HK-2 (cell line): ENCODE results near the gene ZBTB45.
"Not testable (repeated sequence)": the region's sequence is repeated elsewhere in the genome, so short reads cannot be mapped to it uniquely, and the experiment has no call there.

Source experiments
- DNase-seq: peaks from one replicate; pipeline ENCODE4 v3.0.0-alpha.2; 2018; ENCODE audit not compliant: unreplicated experiment

Gene ZBTB45

GRCh38 chr19:58554494-58555368, 35.1 kb upstream of the ZBTB45 start, which contains the start of gene CHMP2A:
TSS of gene CHMP2A (minus strand) at chr19:58555105. CDS start at chr19:58554212, 893 bp downstream.
- DNase-seq, result peak; percentile 99

DNA sequence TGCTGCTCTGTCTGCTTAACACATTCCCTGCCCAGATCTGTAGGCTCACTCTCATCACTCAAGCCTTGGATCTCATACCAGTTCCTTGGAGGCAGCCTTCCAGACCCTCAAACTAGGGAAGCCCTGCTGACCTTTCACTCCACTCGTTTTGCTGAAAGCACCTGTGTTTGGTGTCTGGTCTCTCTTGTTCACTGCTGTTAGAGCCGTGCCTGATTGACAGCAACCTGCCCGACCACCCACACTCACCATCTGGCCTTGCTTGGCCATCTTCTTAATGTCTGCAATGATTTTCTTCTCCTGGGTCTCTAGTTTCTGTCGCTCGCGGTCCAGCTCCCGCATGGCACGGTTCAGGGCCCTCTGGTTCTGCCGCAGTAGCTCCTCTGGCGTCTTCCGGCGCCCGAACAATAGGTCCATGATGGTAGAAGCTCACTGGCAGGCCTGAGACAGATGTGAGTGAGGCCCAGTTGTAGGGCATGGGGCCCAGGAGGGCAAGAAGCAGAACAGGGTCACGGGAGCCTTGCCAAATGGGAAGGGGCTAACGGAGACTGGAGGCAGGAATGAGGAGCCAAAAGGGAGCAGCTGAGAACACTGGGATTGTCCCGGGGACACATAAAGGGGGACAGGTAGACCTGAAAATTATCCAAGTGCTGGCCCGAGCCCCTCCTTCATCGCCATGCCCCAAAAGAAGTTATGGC, 34.3 kb upstream of the ZBTB45 start:
- DNase-seq, result no peak

- no peak for DNase-seq
Measured at GRCh38 chr19:58552655-58553054, 33.0 kb upstream of the ZBTB45 start.

DNA sequence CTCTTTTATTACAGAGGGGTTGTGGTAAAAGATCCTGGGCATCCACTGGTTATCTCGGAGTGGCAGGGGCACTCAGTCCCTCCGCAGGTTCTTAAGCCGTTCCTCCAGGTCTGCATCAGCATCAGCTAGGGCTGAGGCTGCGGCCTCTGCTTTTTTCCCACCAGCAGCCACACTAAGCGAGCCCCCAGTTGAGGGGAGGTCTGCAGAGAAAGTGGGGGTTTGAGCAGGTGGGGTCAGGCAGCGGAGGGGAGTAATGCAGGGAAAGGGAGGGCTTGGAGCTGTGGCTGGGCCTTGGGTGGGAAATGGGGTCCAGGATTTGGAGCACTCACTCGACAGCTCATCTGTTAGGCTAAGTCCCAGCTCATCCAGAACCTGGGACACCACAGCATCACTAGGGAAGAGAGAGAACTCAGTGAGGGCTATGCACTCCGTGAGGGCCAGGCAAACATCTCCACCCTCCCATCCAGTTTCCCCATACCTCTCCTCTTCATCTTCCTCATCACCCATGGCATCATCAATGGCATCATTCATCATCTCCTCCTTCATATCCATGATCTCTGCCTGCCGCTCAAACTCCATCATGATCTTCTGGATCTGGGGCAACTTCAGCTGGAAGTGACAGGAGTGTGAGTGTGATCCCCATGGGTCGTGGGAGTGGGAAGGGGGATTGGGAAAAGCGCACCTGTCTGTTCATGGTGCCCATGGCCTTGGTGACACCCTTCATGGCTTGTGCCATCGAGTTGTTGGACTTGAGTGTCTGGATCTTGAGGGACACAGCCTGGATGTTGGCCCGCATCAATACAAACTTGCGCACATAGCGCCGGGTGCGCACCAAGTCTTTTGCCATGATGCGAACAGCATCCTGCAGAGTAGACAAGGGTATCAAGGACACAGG, 32.2 kb upstream of the ZBTB45 start:
- DNase-seq, result no peak

GRCh38 chr19:58551123-58551497, 31.5 kb upstream of the ZBTB45 start:
- DNase-seq, result no peak

GRCh38 chr19:58550362-58551122, 30.9 kb upstream of the ZBTB45 start:
- no peak for DNase-seq

DNA sequence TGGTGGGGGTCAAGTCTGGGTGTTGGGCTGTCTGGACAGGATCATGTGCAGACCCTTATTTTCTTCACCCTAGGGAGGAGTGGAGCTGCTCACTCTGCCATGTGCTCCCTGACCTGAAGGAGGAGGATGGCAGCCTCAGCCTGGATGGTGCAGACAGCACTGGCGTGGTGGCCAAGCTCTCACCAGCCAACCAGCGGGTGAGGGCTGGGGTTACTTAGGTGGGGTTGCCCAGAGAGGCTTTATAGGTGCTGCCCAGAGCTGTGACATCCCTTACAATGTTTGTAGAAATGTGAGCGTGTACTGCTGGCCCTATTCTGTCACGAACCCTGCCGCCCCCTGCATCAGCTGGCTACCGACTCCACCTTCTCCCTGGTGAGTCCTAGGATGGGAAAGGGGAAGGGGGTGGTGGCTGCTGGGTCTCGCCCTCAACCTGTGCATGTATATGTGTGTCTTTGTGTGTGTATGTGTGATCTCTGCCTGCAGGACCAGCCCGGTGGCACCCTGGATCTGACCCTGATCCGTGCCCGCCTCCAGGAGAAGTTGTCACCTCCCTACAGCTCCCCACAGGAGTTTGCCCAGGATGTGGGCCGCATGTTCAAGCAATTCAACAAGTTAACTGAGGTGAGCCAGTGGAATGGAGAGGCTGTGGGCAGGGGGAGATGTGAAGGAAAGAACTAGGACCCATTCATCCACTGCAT, 30.2 kb upstream of the ZBTB45 start:
- no peak for DNase-seq

GRCh38 chr19:58548859-58549663, 29.5 kb upstream of the ZBTB45 start:
- DNase-seq, result no peak

GRCh38 chr19:58547323-58548312, 28.0 kb upstream of the ZBTB45 start:
- no peak for DNase-seq

- no peak for DNase-seq
Measured at GRCh38 chr19:58546019-58546530, 26.5 kb upstream of the ZBTB45 start.

DNA sequence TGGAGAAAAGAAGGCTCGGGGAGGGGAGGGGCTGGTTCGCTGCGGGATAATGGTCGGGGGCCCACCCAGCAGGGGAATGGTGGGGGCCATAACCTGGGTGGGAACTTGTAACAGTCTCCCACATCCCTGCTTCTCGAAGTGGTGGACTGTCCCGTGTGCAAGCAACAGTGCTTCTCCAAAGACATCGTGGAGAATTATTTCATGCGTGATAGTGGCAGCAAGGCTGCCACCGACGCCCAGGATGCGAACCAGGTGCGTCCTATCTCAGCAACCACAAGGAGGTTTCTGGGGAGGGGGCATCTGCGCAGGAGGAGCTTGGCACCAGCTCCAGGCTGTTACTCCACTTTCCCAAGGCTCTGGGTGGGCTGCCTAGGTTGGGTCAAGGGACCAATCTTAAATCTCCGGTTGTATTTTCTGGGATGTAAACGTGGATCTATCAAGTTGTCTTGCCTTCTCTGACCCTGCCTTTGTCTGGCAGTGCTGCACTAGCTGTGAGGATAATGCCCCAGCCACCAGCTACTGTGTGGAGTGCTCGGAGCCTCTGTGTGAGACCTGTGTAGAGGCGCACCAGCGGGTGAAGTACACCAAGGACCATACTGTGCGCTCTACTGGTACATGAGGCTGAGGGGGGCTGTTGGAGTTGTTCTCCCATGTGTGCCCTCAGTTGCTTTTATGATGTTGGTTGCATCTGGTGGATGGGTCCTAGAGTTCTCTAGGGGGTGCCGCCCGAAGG, 25.8 kb upstream of the ZBTB45 start:
- no peak for DNase-seq

- DNase-seq, result no peak
Measured at GRCh38 chr19:58544591-58545285, 25.1 kb upstream of the ZBTB45 start.

- DNase-seq, result peak; percentile 100
Measured at GRCh38 chr19:58543826-58544590, 24.4 kb upstream of the ZBTB45 start, which contains the start of gene TRIM28. TSS of gene TRIM28 (plus strand) at chr19:58544064. CDS start at chr19:58544758, 694 bp downstream.

DNA sequence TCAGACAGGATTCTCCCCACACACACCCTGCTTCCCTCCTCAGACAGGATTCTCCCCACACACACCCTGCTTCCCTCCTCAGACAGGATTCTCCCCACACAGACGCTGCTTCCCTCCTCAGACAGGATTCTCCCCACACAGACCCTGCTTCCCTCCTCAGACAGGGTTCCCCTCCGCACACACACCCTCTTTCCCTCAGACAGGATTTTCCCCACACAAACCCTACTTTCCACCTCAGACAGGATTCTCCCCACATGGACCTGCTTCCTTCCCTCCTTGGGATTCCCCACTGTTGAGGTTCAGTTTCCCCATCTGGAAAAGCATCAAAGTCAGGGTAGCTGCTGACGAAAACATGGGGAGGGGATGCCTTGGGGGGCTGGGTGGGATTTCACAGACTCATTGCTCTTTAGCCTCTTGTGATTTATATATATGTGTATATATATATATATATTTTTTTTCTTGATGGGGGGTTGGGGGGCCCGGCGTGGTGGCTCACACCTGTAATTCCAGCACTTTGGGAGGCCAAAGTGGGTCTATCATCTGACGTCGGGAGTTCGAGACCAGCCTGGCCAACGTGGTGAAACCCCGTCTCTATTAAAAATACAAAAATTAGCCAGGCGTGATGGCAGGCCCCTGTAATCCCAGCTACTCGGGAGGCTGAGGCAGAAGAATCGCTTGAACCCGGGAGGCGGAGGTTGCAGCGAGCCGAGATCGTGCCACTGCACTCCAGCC, 23.2 kb upstream of the ZBTB45 start:
- DNase-seq, result not testable (repeated sequence)

- not testable (repeated sequence) for DNase-seq
Measured at GRCh38 chr19:58539169-58539559, 19.6 kb upstream of the ZBTB45 start.
